HepG2 (cell line): ENCODE measurements around the gene TEKT5. TPM values are rescaled to one million over a fixed set of nuclear protein-coding genes. Genes with fewer than 3 reads are reported as not detected.

Source experiments
- ATAC-seq: fragments of 200-7000 bp; cut with Tn5 transposase; 3 replicates; pipeline ENCODE4 v1.9.1; 2020; ENCODE audit warnings: mild to moderate bottlenecking, moderate library complexity
- BruUV-seq: library from RNA; stranded (reverse); fragments of 400-500 nt; replicated peaks from 2 replicates; lab custom pipeline; 2021; lab: Mats Ljungman, UMichigan
- CTCF ChIA-PET: fragments of 300-600 bp; formaldehyde crosslinking; extraction: SDS; loops from one replicate; lab custom pipeline; 2021; ENCODE audit warnings: low total read pairs, inconsistent platforms, low intra/inter-chr PET ratio; lab: Yijun Ruan, JAX
- POLR2A ChIA-PET: fragments of 350-600 bp; sonication (Branson Sonifier 250); formaldehyde crosslinking; loops from one replicate; lab custom pipeline; 2020; ENCODE audit warnings: antibody characterized with exemption, inconsistent platforms; lab: Yijun Ruan, JAX
- DNase-seq: peaks from one replicate; pipeline ENCODE4 v3.0.0-alpha.2; 2015; ENCODE audit warnings: low spot score
- FAIRE-seq: peaks from 3 replicates; lab custom pipeline; 2011; peaks lifted over from hg19 to GRCh38; lab: Jason Lieb, UNC
- H2AFZ ChIP-seq: one replicate; pipeline ENCODE4 v1.6.1; 2011; ENCODE audit warnings: low read length, inconsistent platforms
- H3K27ac ChIP-seq: fragments of 300-600 bp; 3 replicates; pipeline ENCODE4 v1.8.0; 2011; ENCODE audit warnings: mixed run types, mild to moderate bottlenecking, mixed read lengths, low read length, inconsistent platforms; ENCODE audit not compliant: insufficient read depth; ENCODE audit errors: extremely low read length
- H3K27me3 ChIP-seq, 2 experiments: fragments of 200-600 bp in 1 of 2; 2 replicates in 1 of 2; 3 replicates in 1 of 2; pipeline versions ENCODE4 v1.6.0 to v1.8.0; 2011; ENCODE audit warnings: low read length in 2 of 2, mild to moderate bottlenecking in 2 of 2, moderate library complexity in 2 of 2, inconsistent platforms in 1 of 2; ENCODE audit not compliant: insufficient read depth in 2 of 2, control insufficient read depth in 1 of 2
- H3K36me3 ChIP-seq, 2 experiments: fragments of 200-600 bp in 1 of 2; replicated peaks in 1 of 2; 2 replicates in 1 of 2; 3 replicates in 1 of 2; pipeline versions ENCODE4 v1.5.1 to v1.8.0; 2011; ENCODE audit warnings: low read length in 2 of 2, inconsistent platforms in 1 of 2; ENCODE audit not compliant: insufficient read depth in 2 of 2, control insufficient read depth in 1 of 2
- H3K4me1 ChIP-seq: 2 replicates; pipeline ENCODE4 v1.5.1; 2012; ENCODE audit warnings: low read length, inconsistent platforms; ENCODE audit not compliant: insufficient read depth
- H3K4me2 ChIP-seq: 2 replicates; pipeline ENCODE4 v1.6.0; 2011; ENCODE audit warnings: low read depth, low read length, inconsistent platforms
- H3K4me3 ChIP-seq, 3 experiments: fragments of 200-600 bp in 1 of 3; sonication (generic), shearing (Covaris generic) in 1 of 3; replicated peaks in 1 of 3; 2 replicates each; pipeline ENCODE4 v1.5.1; 2011 to 2016; ENCODE audit warnings: low read length in 3 of 3, inconsistent platforms in 2 of 3, low read depth in 2 of 3, mild to moderate bottlenecking in 2 of 3, control low read depth in 1 of 3, mixed read lengths in 1 of 3; ENCODE audit not compliant: insufficient read depth in 1 of 3
- H3K79me2 ChIP-seq: one replicate; pipeline ENCODE4 v1.6.1; 2011; ENCODE audit warnings: low read length, inconsistent platforms; ENCODE audit not compliant: insufficient read depth
- H3K9ac ChIP-seq: 2 replicates; pipeline ENCODE4 v1.6.0; 2011; ENCODE audit warnings: mild to moderate bottlenecking, low read depth, low read length, inconsistent platforms; ENCODE audit not compliant: insufficient read depth
- H3K9me3 ChIP-seq: 2 replicates; pipeline ENCODE4 v1.5.1; 2012; ENCODE audit warnings: mild to moderate bottlenecking, low read length
- H4K20me1 ChIP-seq: 2 replicates; pipeline ENCODE4 v1.6.0; 2011; ENCODE audit warnings: inconsistent platforms, mild to moderate bottlenecking, low read length, moderate library complexity; ENCODE audit not compliant: insufficient read depth
- ATF4 ChIP-seq, 2 experiments: fragments of 450-650 bp in 1 of 2; sonication (generic) in 1 of 2; formaldehyde crosslinking; IDR thresholded peaks; 2 replicates each; pipeline versions ENCODE4 v1.5.0 to v1.8.0; 2020 to 2022; ENCODE audit warnings: mild to moderate bottlenecking in 1 of 2, missing genetic modification reagents in 1 of 2
- CEBPB ChIP-seq: IDR thresholded peaks from 2 replicates; pipeline ENCODE4 v1.6.1; 2011; ENCODE audit warnings: low read depth, low read length, improper control_type of control experiment, borderline replicate concordance
- CEBPG ChIP-seq: IDR thresholded peaks from 2 replicates; pipeline ENCODE4 v1.6.1; 2016
- FOXC1 ChIP-seq: sonication (generic); formaldehyde crosslinking; IDR thresholded peaks from 2 replicates; pipeline ENCODE4 v1.8.0; 2022; ENCODE audit warnings: mild to moderate bottlenecking, missing genetic modification reagents, borderline replicate concordance
- NCOR1 ChIP-seq: fragments of 200-600 bp; sonication (generic); IDR thresholded peaks from 2 replicates; pipeline ENCODE4 v1.7.0; 2017; ENCODE audit warnings: antibody characterized with exemption, low read length, borderline replicate concordance
- ZFP82 ChIP-seq: sonication (generic); formaldehyde crosslinking; IDR thresholded peaks from 2 replicates; pipeline ENCODE4 v1.5.1; 2020; ENCODE audit warnings: mild to moderate bottlenecking, missing genetic modification reagents, borderline replicate concordance
- ZNF292 ChIP-seq: sonication (generic); formaldehyde crosslinking; IDR thresholded peaks from 2 replicates; pipeline ENCODE4 v1.8.1; 2022; ENCODE audit warnings: mild to moderate bottlenecking, low read depth, missing genetic modification reagents, borderline replicate concordance
- ZNF563 ChIP-seq: sonication (generic); formaldehyde crosslinking; IDR thresholded peaks from 2 replicates; pipeline ENCODE4 v1.8.0; 2022; ENCODE audit warnings: mild to moderate bottlenecking, moderate library complexity, missing genetic modification reagents
- ZNF687 ChIP-seq: sonication (generic); formaldehyde crosslinking; IDR thresholded peaks from 2 replicates; pipeline ENCODE4 v1.5.1; 2020; ENCODE audit warnings: mild to moderate bottlenecking, missing genetic modification reagents, moderate library complexity
- ZNF816 ChIP-seq: sonication (generic); formaldehyde crosslinking; IDR thresholded peaks from 2 replicates; pipeline ENCODE4 v1.8.0; 2022; ENCODE audit warnings: missing genetic modification reagents, mild to moderate bottlenecking, borderline replicate concordance
- ZNF883 ChIP-seq: sonication (generic); formaldehyde crosslinking; IDR thresholded peaks from 2 replicates; pipeline ENCODE4 v1.5.1; 2020; ENCODE audit warnings: mild to moderate bottlenecking, missing genetic modification reagents; ENCODE audit errors: not compliant biosample characterization
- WGBS: methylation state at CpG from one replicate; pipeline ENCODE4 v1.1.6; 2017; ENCODE audit warnings: low lambda C conversion rate; 5-methylcytosine and 5-hydroxymethylcytosine counted together
- in situ Hi-C: cut with HindIII; loops from 2 replicates; pipeline ENCODE4 v1.10.0; 2017; ENCODE audit warnings: low pct_unique_long_range_greater_than_20kb; ENCODE audit not compliant: extremely low pct_ligation_motif_present
- intact Hi-C: fragments of 100-400 bp; cut with micrococcal nuclease; formaldehyde crosslinking; loops from one replicate; pipeline ENCODE4 v1.10.0; 2022; ENCODE audit not compliant: unreplicated experiment
- polyA plus RNA-seq, 8 experiments: library from polyadenylated mRNA; depleted of rRNA in 3 of 8; stranded (reverse) in 7 of 8; unstranded in 1 of 8; fragments of >200 nt; fragmentation: Illumina TruSeq in 4 of 8; extraction: Trizol in 4 of 8; gene quantifications; 2 replicates each; pipeline versions ENCODE4 v1.2.1 to v1.2.3, GENCODE V29; 2011 to 2016; ENCODE audit warnings: low read depth in 4 of 8, missing spikeins in 1 of 8, mixed read lengths in 1 of 8; ENCODE audit not compliant: insufficient read depth in 1 of 8
- total RNA-seq, 5 experiments: library from RNA; depleted of rRNA; stranded (reverse); fragments of >200 nt; fragmentation: Illumina TruSeq; extraction: Trizol; gene quantifications; 2 replicates each; pipeline ENCODE4 v1.2.3, GENCODE V29; 2016; ENCODE audit warnings: low read depth in 1 of 5

TEKT5 gene
- total and polyA plus RNA-seq, 2 of the 13 experiments (the other 11 are each of a cell fraction or from before 2014, with no cell fraction given), result 0.16 TPM; not detected in 1

GRCh38 chr16:10685709-10686108 lies 9.0 kb downstream of the TEKT5 start:
- in situ Hi-C loops (no loop called here), intact Hi-C loops (no loop called here)
- peaks cover 2 to 24% of the 10 kb centered on the region in 2 experiments; a peak in 4 of 5 replicates for H3K27me3 ChIP-seq
- no peaks in the 10 kb centered on the region for H3K79me2 ChIP-seq
- H3K27ac ChIP-seq, result no peak overlapping the region
- DNase-seq, result no peak
- WGBS, result 48% methylated on average over 7 of the region's 7 CpGs
- H2AFZ ChIP-seq, result no peak overlapping the region
- TF ChIP-seq ZNF563 (CRISPR knock-in tag) (no peak), CEBPG (CRISPR knock-in tag) (peak; percentile 43; the same call in 1 of the 2 replicates), ATF4 (CRISPR knock-in tag; IDR thresholded peaks at IDR 0.05) (peak in 1 of 2 experiments; percentile 75; a peak in 2 of 4 replicates), CEBPB (peak; percentile 40; the same call in 1 of the 2 replicates)
- H3K4me3 ChIP-seq, result no peak overlapping the region
- ChIA-PET CTCF (no interaction called here), POLR2A (interaction anchor here (1.9 kb wide), 1 partner anchor 58 kb away, joined by 4 read pairs; the partner anchor contains the start of gene NUBP1)
- no peaks in the 10 kb centered on the region for H3K36me3 ChIP-seq
- H3K4me1 ChIP-seq, result peaks cover 41% of the 10 kb centered on the region
- H3K4me2 ChIP-seq, result no peak overlapping the region
- no peaks in the 10 kb centered on the region for H4K20me1 ChIP-seq
- H3K9me3 ChIP-seq, result no peaks in the 10 kb centered on the region
- H3K9ac ChIP-seq, result no peak overlapping the region
- FAIRE-seq, result no peak
- no peak for ATAC-seq
- BruUV-seq, result no TSS peak

- ChIA-PET POLR2A (interaction anchor here (1.2 to 1.9 kb wide), 2 partner anchors 39 to 59 kb away, joined by 3 to 4 read pairs; partner anchors contain the start of gene NUBP1), CTCF (no interaction called here)
- ATAC-seq, result peak; percentile 55
- no peaks in the 10 kb centered on the region for H3K79me2 ChIP-seq
- no peaks in the 10 kb centered on the region for H3K36me3 ChIP-seq
- peak overlapping the region; percentile 73 for H2AFZ ChIP-seq
- peak overlapping the region in 1 of 3 experiments; percentile 31; a peak in 1 of 6 replicates for H3K4me3 ChIP-seq
- intact Hi-C loops, result no loop called here
- H3K9me3 ChIP-seq, result no peaks in the 10 kb centered on the region
- H3K4me1 ChIP-seq, result peaks cover 41% of the 10 kb centered on the region
- no peak overlapping the region for H3K27ac ChIP-seq
- BruUV-seq, result no TSS peak
- FAIRE-seq, result no peak
- peak overlapping the region; percentile 60 for H3K4me2 ChIP-seq
- no peak for DNase-seq
- in situ Hi-C loops, result no loop called here
- H3K9ac ChIP-seq, result 0 out of 2 replicates have a peak overlapping the region, but pooled peaks have one; percentile 4
- peaks cover 2 to 24% of the 10 kb centered on the region in 2 experiments; a peak in 3 of 5 replicates for H3K27me3 ChIP-seq
- 40% methylated on average over 12 of the region's 14 CpGs for WGBS
- no peaks in the 10 kb centered on the region for H4K20me1 ChIP-seq
- TF ChIP-seq ZNF883 (CRISPR knock-in tag) (no peak), FOXC1 (0 out of 2 replicates have a peak, but pooled peaks have one; percentile 33), ZNF292 (CRISPR knock-in tag) (0 out of 2 replicates have a peak, but pooled peaks have one; percentile 40), NCOR1 (no peak), ZNF816 (0 out of 2 replicates have a peak, but pooled peaks have one; percentile 72), ZFP82 (CRISPR knock-in tag) (0 out of 2 replicates have a peak, but pooled peaks have one; percentile 62), ZNF687 (peak; percentile 83)
Measured at GRCh38 chr16:10684511-10685151, 10.1 kb downstream of the TEKT5 start.
